Neural cell (in vitro differentiated cells): Measurements from ENCODE around the gene NOX4. TPM values are rescaled to one million over a fixed set of nuclear protein-coding genes. Genes with fewer than 3 reads are reported as not detected.

Experiments used
- H2AFZ ChIP-seq: fragments of 200-600, 300-800 bp; sonication (generic), shearing (Covaris generic); 2 replicates; pipeline ENCODE4 v1.6.0; 2014; ENCODE audit warnings: low read depth, mild to moderate bottlenecking, antibody characterized with exemption, low read length, moderate library complexity
- H3F3A ChIP-seq: fragments of 200-600 bp; shearing (Covaris generic); 2 replicates; pipeline ENCODE4 v1.6.1; 2016; ENCODE audit warnings: mild to moderate bottlenecking, moderate library complexity, mixed read lengths, antibody characterized with exemption, low read length; ENCODE audit not compliant: insufficient read depth, poor library complexity, severe bottlenecking
- H3K27ac ChIP-seq: fragments of 200-600, 300-800 bp; sonication (generic), shearing (Covaris generic); 2 replicates; pipeline ENCODE4 v1.5.1; 2014; ENCODE audit warnings: mild to moderate bottlenecking, low read length, moderate library complexity
- H3K27me3 ChIP-seq: fragments of 300-800, 200-600 bp; sonication (generic), shearing (Covaris generic); 2 replicates; pipeline ENCODE4 v1.6.0; 2014; ENCODE audit warnings: mild to moderate bottlenecking, low read depth, low read length, moderate library complexity; ENCODE audit not compliant: insufficient read depth
- H3K36me3 ChIP-seq: fragments of 300-800, 200-600 bp; sonication (generic), shearing (Covaris generic); 2 replicates; pipeline ENCODE4 v1.5.1; 2014; ENCODE audit warnings: mild to moderate bottlenecking, antibody characterized with exemption, low read length, moderate library complexity; ENCODE audit not compliant: insufficient read depth
- H3K4me2 ChIP-seq: fragments of 300-800, 200-600 bp; sonication (generic), shearing (Covaris generic); 2 replicates; pipeline ENCODE4 v1.6.0; 2014; ENCODE audit warnings: mild to moderate bottlenecking, low read length
- H3K4me3 ChIP-seq: fragments of 300-800, 200-600 bp; sonication (generic), shearing (Covaris generic); 2 replicates; pipeline ENCODE4 v1.5.1; 2014; ENCODE audit warnings: mild to moderate bottlenecking, low read length, moderate library complexity
- H3K79me2 ChIP-seq: fragments of 200-600 bp; shearing (Covaris generic); replicated peaks from 2 replicates; pipeline ENCODE4 v1.6.0; 2014; ENCODE audit warnings: mild to moderate bottlenecking, low read length, moderate library complexity; ENCODE audit not compliant: insufficient read depth
- H3K9ac ChIP-seq: fragments of 300-800, 200-600 bp; sonication (generic), shearing (Covaris generic); 2 replicates; pipeline ENCODE4 v1.6.1; 2016; ENCODE audit warnings: mild to moderate bottlenecking, low read length, mixed read lengths
- H3K9me2 ChIP-seq: fragments of 200-600 bp; shearing (Covaris generic); 2 replicates; pipeline ENCODE4 v1.6.1; 2016; ENCODE audit warnings: mild to moderate bottlenecking, low read length, mixed read lengths; ENCODE audit not compliant: insufficient read depth
- H3K9me3 ChIP-seq: fragments of 200-600, 300-800 bp; sonication (generic), shearing (Covaris generic); 2 replicates; pipeline ENCODE4 v1.6.1; 2016; ENCODE audit warnings: mild to moderate bottlenecking, mixed run types, low read length, moderate library complexity, mixed read lengths
- H4K20me1 ChIP-seq: fragments of 200-600 bp; shearing (Covaris generic); 2 replicates; pipeline ENCODE4 v1.6.1; 2016; ENCODE audit warnings: mild to moderate bottlenecking, mixed run types; ENCODE audit not compliant: insufficient read depth
- EP300 ChIP-seq: fragments of 450-650 bp; conservative IDR thresholded peaks from 2 replicates; pipeline ENCODE4 v1.6.1; 2014; ENCODE audit warnings: antibody characterized with exemption, mild to moderate bottlenecking, moderate library complexity; ENCODE audit not compliant: poor library complexity, severe bottlenecking
- EZH2 ChIP-seq: fragments of 200-600, 300-800 bp; shearing (Covaris generic), sonication (generic); IDR thresholded peaks from 2 replicates; pipeline ENCODE4 v1.6.1; 2014; ENCODE audit warnings: antibody characterized with exemption, low read length, borderline replicate concordance, mild to moderate bottlenecking; ENCODE audit not compliant: insufficient read depth, poor library complexity, severe bottlenecking
- MXI1 ChIP-seq: fragments of 450-650 bp; conservative IDR thresholded peaks from 2 replicates; pipeline ENCODE4 v1.6.1; 2014; ENCODE audit warnings: antibody characterized with exemption, mild to moderate bottlenecking; ENCODE audit not compliant: poor library complexity, severe bottlenecking
- POLR2AphosphoS5 ChIP-seq: IDR thresholded peaks from 2 replicates; pipeline ENCODE4 v1.6.1; 2012
- RAD21 ChIP-seq: fragments of 450-650 bp; conservative IDR thresholded peaks from 2 replicates; pipeline ENCODE4 v1.6.1; 2014; ENCODE audit warnings: antibody characterized with exemption, mild to moderate bottlenecking, moderate library complexity
- SMC3 ChIP-seq: fragments of 450-650 bp; conservative IDR thresholded peaks from 2 replicates; pipeline ENCODE4 v1.6.1; 2014; ENCODE audit warnings: antibody characterized with exemption, mild to moderate bottlenecking, moderate library complexity; ENCODE audit not compliant: poor library complexity
- TAF1 ChIP-seq: IDR thresholded peaks from 2 replicates; pipeline ENCODE4 v1.6.1; 2012; ENCODE audit warnings: low read depth
- polyA plus RNA-seq: library from polyadenylated mRNA; depleted of rRNA; stranded (reverse); fragments of >200 nt; gene quantifications from 2 replicates; pipeline ENCODE4 v1.2.3, GENCODE V29; 2014
- TF ChIP-seq, protein P1 (sequence below): IDR thresholded peaks from 2 replicates; pipeline ENCODE4 v1.6.1; 2012; ENCODE audit warnings: borderline replicate concordance
- TF ChIP-seq, protein P2 (sequence below): fragments of 450-650 bp; IDR thresholded peaks from 2 replicates; pipeline ENCODE4 v1.5.1; 2014; ENCODE audit warnings: antibody characterized with exemption, mild to moderate bottlenecking, moderate library complexity; ENCODE audit not compliant: poor library complexity, severe bottlenecking

The NOX4 gene
- polyA plus RNA-seq, 1 donor from 2014 or later, result 0.71 TPM

DNA sequence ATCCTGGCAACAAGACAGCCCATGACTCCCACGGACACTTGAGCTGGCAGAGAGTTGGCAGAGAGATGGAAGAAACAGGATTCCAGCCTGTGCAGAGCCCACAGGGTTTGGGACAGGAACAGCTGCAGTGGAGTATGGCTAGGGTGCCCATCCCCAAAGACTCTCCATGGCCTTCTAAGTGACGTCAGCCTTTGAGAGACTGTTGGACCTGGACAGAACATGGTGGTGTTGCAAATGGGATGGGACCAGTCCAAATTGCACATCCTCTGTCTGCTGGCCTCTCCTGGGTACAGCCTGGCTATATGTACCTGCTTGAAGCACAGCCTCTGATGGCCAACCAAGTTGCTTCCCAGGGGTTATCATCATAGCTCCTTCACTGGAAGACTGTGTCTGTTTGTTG lies 34.5 kb downstream of the NOX4 start:
- no peak overlapping the region for H3K9ac ChIP-seq
- H3K27ac ChIP-seq, result no peak overlapping the region
- no peaks in the 10 kb centered on the region for H3K9me2 ChIP-seq
- H2AFZ ChIP-seq, result no peak overlapping the region
- no peaks in the 10 kb centered on the region for H4K20me1 ChIP-seq
- no peak overlapping the region for H3K4me2 ChIP-seq
- no peaks in the 10 kb centered on the region for H3F3A ChIP-seq
- H3K4me3 ChIP-seq, result no peak overlapping the region
- H3K79me2 ChIP-seq, result no peaks in the 10 kb centered on the region
- TF ChIP-seq, protein P1, sequence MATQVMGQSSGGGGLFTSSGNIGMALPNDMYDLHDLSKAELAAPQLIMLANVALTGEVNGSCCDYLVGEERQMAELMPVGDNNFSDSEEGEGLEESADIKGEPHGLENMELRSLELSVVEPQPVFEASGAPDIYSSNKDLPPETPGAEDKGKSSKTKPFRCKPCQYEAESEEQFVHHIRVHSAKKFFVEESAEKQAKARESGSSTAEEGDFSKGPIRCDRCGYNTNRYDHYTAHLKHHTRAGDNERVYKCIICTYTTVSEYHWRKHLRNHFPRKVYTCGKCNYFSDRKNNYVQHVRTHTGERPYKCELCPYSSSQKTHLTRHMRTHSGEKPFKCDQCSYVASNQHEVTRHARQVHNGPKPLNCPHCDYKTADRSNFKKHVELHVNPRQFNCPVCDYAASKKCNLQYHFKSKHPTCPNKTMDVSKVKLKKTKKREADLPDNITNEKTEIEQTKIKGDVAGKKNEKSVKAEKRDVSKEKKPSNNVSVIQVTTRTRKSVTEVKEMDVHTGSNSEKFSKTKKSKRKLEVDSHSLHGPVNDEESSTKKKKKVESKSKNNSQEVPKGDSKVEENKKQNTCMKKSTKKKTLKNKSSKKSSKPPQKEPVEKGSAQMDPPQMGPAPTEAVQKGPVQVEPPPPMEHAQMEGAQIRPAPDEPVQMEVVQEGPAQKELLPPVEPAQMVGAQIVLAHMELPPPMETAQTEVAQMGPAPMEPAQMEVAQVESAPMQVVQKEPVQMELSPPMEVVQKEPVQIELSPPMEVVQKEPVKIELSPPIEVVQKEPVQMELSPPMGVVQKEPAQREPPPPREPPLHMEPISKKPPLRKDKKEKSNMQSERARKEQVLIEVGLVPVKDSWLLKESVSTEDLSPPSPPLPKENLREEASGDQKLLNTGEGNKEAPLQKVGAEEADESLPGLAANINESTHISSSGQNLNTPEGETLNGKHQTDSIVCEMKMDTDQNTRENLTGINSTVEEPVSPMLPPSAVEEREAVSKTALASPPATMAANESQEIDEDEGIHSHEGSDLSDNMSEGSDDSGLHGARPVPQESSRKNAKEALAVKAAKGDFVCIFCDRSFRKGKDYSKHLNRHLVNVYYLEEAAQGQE, result no peak
- no peak for TF ChIP-seq MXI1
- TF ChIP-seq, protein P2, sequence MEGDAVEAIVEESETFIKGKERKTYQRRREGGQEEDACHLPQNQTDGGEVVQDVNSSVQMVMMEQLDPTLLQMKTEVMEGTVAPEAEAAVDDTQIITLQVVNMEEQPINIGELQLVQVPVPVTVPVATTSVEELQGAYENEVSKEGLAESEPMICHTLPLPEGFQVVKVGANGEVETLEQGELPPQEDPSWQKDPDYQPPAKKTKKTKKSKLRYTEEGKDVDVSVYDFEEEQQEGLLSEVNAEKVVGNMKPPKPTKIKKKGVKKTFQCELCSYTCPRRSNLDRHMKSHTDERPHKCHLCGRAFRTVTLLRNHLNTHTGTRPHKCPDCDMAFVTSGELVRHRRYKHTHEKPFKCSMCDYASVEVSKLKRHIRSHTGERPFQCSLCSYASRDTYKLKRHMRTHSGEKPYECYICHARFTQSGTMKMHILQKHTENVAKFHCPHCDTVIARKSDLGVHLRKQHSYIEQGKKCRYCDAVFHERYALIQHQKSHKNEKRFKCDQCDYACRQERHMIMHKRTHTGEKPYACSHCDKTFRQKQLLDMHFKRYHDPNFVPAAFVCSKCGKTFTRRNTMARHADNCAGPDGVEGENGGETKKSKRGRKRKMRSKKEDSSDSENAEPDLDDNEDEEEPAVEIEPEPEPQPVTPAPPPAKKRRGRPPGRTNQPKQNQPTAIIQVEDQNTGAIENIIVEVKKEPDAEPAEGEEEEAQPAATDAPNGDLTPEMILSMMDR, result no peak
- TF ChIP-seq SMC3, result no peak
- TF ChIP-seq EP300, result no peak
- TF ChIP-seq TAF1, result no peak
- TF ChIP-seq RAD21, result no peak
- no peak for TF ChIP-seq EZH2
- no peak for TF ChIP-seq POLR2AphosphoS5
- no peaks in the 10 kb centered on the region for H3K36me3 ChIP-seq
- H3K27me3 ChIP-seq, result no peaks in the 10 kb centered on the region
- H3K9me3 ChIP-seq, result no peaks in the 10 kb centered on the region

DNA sequence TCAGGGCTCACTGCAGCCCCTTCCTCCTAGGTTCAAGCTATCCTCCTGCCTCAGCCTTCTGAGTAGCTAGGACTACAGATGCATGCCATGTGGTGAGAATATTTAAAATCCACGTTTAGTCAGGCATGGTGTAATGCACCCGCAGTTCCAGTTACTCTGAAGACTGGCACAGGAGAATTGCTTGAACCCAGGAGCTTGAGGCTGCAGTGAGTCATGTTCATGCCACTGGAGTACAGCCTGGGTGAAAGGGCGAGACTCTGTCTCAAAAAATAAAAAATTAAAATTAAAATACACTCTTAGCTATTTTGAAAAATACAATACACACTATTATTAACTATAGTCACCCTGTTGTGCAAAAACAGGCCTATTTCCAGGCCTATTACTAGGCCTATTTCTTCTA lies 38.4 kb downstream of the NOX4 start:
- H3K79me2 ChIP-seq, result no peaks in the 10 kb centered on the region
- no peaks in the 10 kb centered on the region for H3K9me2 ChIP-seq
- H3K36me3 ChIP-seq, result no peaks in the 10 kb centered on the region
- H3K9me3 ChIP-seq, result no peaks in the 10 kb centered on the region
- H3K9ac ChIP-seq, result no peak overlapping the region
- TF ChIP-seq MXI1 (no peak), POLR2AphosphoS5 (no peak), RAD21 (no peak), EP300 (no peak), SMC3 (no peak), EZH2 (no peak), TAF1 (no peak)
- TF ChIP-seq, protein P2, result no peak
- TF ChIP-seq, protein P1, result no peak
- no peaks in the 10 kb centered on the region for H4K20me1 ChIP-seq
- no peak overlapping the region for H2AFZ ChIP-seq
- H3K27me3 ChIP-seq, result no peaks in the 10 kb centered on the region
- no peaks in the 10 kb centered on the region for H3F3A ChIP-seq
- H3K27ac ChIP-seq, result no peak overlapping the region
- H3K4me2 ChIP-seq, result no peak overlapping the region
- H3K4me3 ChIP-seq, result no peak overlapping the region
